HG03378 (cell line): ENCODE data around the gene CIAO2A.

Source experiments
- ATAC-seq: cut with Tn5 transposase; IDR thresholded peaks from one replicate; pipeline ENCODE4 v1.9.1; 2021; ENCODE audit warnings: mild to moderate bottlenecking, moderate library complexity; ENCODE audit not compliant: unreplicated experiment

CIAO2A gene

DNA sequence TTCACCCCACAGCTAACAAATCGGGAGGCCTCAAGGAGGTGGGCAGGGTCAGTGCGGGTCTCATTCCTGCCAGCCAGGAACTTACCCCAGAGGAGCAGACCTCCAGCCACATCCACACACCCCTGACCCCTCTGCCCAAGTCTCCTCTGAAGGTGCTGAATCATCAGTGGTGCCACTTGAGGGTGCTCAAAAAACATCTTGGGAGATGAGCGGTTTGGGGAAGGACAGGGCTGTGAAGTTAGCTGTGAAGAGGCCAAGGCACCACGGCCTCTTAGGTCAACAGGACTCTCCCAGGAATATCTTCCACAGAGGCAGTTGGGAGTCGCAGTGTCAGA lies 48.6 kb downstream of the CIAO2A start:
- no peak for ATAC-seq

DNA sequence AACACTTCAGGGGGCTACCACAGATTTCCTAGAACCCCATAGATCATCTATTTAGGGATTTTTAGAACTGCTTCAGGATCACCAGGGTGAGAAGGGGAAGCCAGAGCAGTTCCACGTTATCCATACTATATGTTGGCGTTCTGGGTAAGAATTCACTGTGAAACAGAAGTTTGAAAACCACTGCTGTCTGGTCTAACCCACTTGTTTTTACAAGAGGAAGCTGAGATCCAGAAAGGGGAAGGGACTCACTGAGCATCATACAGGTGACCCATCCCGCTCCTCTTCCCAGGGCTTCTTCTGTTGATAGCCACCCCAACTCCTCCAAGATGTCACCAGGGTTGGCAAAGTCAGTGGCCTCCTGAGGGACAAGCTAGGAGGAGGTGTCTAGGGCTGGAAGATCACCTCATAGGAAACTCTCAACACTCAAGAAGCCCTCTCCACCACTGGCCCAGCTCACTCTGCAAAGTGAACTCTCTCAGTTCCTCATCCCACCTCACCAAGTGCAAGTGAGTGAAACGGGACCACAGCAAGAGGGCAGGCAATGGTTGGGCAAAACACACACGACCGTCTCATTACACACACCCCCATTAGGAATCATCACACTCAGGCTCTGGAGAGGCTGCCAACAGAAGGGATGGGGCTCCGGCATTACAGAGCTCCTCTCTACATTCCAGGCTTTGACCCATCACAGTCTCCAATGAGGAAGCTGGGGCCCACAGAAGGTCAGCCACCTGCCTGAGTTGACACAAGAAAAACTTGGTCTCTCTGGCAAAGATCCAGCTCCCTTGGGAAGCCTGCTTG lies 49.1 kb downstream of the CIAO2A start:
- no peak for ATAC-seq

DNA sequence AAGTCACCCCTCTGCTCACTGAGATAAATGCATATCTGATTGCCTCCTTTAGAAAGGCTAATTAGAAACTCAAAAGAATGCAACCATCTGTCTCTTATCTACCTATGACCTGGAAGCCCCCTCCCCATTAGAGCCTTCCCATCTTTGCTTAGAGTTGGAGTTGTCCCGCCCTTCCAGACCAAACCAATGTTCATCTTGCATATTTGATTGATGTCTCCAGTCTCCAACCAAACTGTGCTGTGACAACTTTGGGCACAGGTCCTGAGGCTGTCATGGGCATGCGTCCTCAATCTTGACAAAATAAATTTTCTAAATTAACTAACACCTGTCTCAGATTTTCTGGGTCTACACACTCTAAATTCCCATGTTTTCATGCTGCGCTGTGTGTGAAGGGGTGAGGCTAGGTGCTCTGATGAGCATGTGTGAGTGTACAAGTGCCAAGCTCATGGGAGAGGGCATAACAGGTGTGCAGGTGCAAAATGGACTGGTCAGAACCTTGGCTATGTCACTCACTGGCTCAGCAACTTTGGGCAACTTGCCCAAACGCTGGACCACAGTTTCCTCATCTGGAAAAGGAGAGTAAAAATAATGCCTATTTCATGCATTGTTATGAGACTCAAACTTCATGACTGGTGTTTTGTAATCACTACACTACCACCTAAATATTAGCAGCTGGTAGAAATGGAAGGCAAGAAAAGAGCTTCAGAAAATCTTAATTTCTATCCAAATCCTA lies 54.6 kb downstream of the CIAO2A start:
- ATAC-seq = no peak

GRCh38 chr15:64037966-64038365 lies 55.7 kb downstream of the CIAO2A start:
- ATAC-seq = no peak

GRCh38 chr15:64037116-64037515 lies 56.5 kb downstream of the CIAO2A start:
- no peak for ATAC-seq

- no peak for ATAC-seq
These were observed 58.1 kb downstream of the CIAO2A start for GRCh38 chr15:64035525-64035924.

- no peak for ATAC-seq
These were observed 59.1 kb downstream of the CIAO2A start for GRCh38 chr15:64034519-64034918.

- no peak for ATAC-seq
These were observed 61.3 kb downstream of the CIAO2A start for GRCh38 chr15:64032329-64032728.

GRCh38 chr15:64030123-64030522 lies 63.5 kb downstream of the CIAO2A start:
- no peak for ATAC-seq

- no peak for ATAC-seq
These were observed 64.0 kb downstream of the CIAO2A start for GRCh38 chr15:64029633-64030032.

DNA sequence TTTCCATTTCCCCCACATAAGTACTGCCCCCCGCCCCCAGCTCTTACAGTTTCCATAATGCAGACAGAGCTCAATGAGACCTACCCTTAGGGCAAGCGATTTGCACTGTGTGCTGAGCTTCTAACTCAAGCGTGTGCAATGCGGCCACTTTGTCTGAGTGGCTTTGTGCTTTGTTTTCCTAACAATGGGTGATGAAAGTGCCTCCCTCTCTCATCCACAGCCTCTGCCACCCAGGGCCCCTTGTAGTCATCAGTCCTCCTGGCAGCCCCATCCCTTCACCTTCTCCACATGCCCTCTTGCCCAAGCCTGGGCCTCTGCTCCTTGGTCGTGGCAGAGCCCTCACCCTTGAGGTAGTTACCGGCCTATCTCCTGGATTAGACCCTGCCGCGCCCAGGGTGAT lies 64.5 kb downstream of the CIAO2A start:
- no peak for ATAC-seq

DNA sequence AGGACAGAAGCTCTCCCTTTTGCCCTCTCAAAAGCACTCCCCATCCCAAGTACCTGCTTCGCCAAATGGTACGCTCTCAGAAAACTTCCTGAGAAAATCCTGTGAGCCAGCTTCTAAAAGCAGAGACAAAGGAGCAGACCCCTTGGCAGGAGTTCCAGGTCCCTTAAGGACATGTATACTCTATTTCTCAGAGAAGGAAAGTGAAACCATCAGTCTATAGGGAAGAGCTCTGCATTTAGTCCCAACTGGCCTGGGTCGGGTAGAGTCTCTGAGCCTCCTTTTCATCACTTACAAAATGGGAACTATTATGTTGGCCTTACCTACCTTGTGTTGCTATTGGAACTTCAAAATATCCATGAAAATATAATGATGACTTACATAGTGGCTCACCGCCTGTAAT lies 67.0 kb downstream of the CIAO2A start:
- ATAC-seq = no peak

DNA sequence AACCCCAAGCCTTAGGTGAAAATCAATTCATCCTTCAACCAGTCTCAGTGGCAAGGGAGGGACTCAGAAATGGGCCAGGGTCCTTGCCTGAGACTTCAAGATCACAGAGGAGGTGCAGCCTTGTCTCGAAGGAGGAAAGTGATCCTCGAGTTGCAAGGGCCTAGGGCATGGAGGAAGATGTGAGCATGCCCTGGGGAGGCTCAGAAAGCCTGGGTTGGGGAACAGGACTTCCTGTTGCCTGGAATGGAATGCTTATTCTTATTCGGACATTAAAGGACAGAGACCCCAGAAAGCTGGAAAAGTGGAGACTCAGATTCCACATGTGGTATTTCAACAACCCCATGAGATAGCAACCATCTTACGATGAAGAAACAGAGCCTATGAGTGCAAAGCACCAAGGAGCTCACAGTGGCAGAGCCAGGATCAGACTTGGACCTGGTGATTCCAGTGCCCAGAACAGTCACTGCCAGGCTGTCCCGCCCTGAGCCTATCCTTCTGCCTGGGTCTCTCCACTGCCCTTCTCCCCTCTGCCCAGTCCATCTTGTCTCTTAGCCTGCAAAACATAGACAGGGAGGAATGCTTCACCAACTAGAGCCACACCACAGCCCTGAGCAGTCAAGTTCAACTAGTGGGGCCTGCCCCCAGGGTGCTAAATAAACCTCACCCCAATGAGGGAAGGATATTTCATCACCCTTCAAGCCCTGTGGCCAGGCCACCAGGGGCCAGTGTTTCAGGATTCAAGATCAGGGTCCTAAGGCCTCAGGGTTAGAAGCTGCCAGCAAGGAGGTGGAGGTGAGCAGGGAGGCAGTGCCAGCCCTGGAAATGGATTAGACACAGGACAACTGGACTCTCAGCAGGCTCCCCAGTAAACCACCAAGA lies 69.2 kb downstream of the CIAO2A start:
- no peak for ATAC-seq

DNA sequence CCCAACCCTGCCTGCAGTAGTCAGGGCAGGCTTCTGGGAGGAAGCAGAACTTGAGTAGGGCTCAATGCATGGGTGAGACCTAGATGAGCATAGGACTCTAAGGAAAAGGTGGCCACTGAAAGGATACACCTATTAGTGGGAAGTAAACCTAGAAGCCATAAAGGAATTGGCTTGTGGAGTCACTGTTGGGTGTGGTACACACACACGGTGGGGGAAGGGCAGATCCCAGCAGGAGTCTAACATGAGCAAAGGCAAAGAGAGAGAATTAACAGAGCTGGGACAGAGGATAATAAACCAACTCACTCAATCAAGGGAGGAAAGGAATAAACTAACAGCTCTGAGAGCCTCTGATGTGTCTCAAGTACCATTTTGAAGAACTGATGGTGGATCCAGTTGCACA lies 70.4 kb downstream of the CIAO2A start:
- no peak for ATAC-seq

DNA sequence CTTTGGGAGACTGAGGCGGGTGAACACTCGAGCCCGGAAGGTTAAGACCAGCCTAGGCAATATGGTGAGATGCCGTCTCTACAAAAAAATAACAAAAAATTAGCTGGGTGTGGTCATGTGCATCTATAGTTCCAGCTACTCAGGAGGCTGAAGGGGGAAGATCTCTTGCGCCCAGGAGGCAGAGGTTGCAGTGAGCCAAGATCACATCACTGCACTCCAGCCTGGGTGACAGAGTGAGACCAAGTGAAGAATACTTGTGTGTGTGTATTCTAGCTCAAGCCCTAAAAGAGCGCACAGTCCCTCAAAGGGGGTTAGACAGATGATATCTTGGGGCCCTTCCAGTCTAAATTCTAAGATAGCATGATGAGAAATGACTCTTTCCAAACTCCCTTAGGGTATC lies 71.1 kb downstream of the CIAO2A start:
- no peak for ATAC-seq
